Measurements from ENCODE around the gene HS3ST5. TPM values are rescaled to one million over a fixed set of nuclear protein-coding genes. Genes with fewer than 3 reads are reported as not detected.
"Not testable (repeated sequence)": the region's sequence is repeated elsewhere in the genome, so short reads cannot be mapped to it uniquely, and the experiment has no call there.

The HS3ST5 gene
- total and polyA plus RNA-seq, 2 donors from 2014 or later, result 0.09 TPM; not detected in 1

- FAIRE-seq (no peak), DNase-seq (no peak)
- no peak overlapping the region for H3K27ac ChIP-seq (ENCODE audit: low read depth in 2 of 2, low read length in 2 of 2)
- H3K9ac ChIP-seq (ENCODE audit: low read length in 3 of 3), result no peak overlapping the region
- TF ChIP-seq CTCF (IDR thresholded peaks at IDR 0.05; ENCODE audit: borderline replicate concordance, extremely low read depth, insufficient read depth), result no peak
- H3K9me3 ChIP-seq (ENCODE audit: control insufficient read depth in 2 of 3, insufficient read depth in 1 of 3, low read length in 3 of 3), result no peaks in the 10 kb centered on the region
- H3K27me3 ChIP-seq (ENCODE audit: control insufficient read depth, insufficient read depth, low read length), result no peaks in the 10 kb centered on the region
- intact Hi-C loops (cut with DNase I), result no loop called here
- H3K4me3 ChIP-seq (ENCODE audit: low read length in 3 of 3), result no peak overlapping the region
- H3K4me1 ChIP-seq (ENCODE audit: control insufficient read depth in 2 of 3, insufficient read depth in 2 of 3, low read depth in 1 of 3, low read length in 3 of 3), result no peaks in the 10 kb centered on the region
- no peaks in the 10 kb centered on the region for H3K36me3 ChIP-seq (ENCODE audit: control insufficient read depth in 2 of 3, insufficient read depth in 3 of 3, low read length in 3 of 3)
Measured at GRCh38 chr6:114220241-114220640, 122.6 kb downstream of the HS3ST5 start.

GRCh38 chr6:114218437-114219340 is 124.1 kb downstream of the HS3ST5 start:
- Histone ChIP-seq H3K27me3 (ENCODE audit: control insufficient read depth, insufficient read depth, low read length) (no peaks in the 10 kb centered on the region), H3K4me3 (ENCODE audit: low read length in 3 of 3) (no peak overlapping the region), H3K4me1 (ENCODE audit: control insufficient read depth in 2 of 3, insufficient read depth in 2 of 3, low read depth in 1 of 3, low read length in 3 of 3) (no peaks in the 10 kb centered on the region), H3K36me3 (ENCODE audit: control insufficient read depth in 2 of 3, insufficient read depth in 3 of 3, low read length in 3 of 3) (no peaks in the 10 kb centered on the region), H3K9me3 (ENCODE audit: control insufficient read depth in 2 of 3, insufficient read depth in 1 of 3, low read length in 3 of 3) (no peaks in the 10 kb centered on the region), H3K9ac (ENCODE audit: low read length in 3 of 3) (no peak overlapping the region), H3K27ac (ENCODE audit: low read depth in 2 of 2, low read length in 2 of 2) (no peak overlapping the region)
- intact Hi-C loops (cut with DNase I), result no loop called here
- TF ChIP-seq CTCF (IDR thresholded peaks at IDR 0.05; ENCODE audit: borderline replicate concordance, extremely low read depth, insufficient read depth), result no peak
- DNase-seq (no peak), FAIRE-seq (no peak)

GRCh38 chr6:114217996-114218395 is 124.8 kb downstream of the HS3ST5 start:
- not testable (repeated sequence) for DNase-seq

GRCh38 chr6:114216789-114217467 is 125.9 kb downstream of the HS3ST5 start:
- no peak for FAIRE-seq
- H3K36me3 ChIP-seq (ENCODE audit: control insufficient read depth in 2 of 3, insufficient read depth in 3 of 3, low read length in 3 of 3), result no peaks in the 10 kb centered on the region
- TF ChIP-seq CTCF (IDR thresholded peaks at IDR 0.05; ENCODE audit: borderline replicate concordance, extremely low read depth, insufficient read depth), result no peak
- no peaks in the 10 kb centered on the region for H3K9me3 ChIP-seq (ENCODE audit: control insufficient read depth in 2 of 3, insufficient read depth in 1 of 3, low read length in 3 of 3)
- no peak for DNase-seq
- H3K9ac ChIP-seq (ENCODE audit: low read length in 3 of 3), result no peak overlapping the region
- no peaks in the 10 kb centered on the region for H3K27me3 ChIP-seq (ENCODE audit: control insufficient read depth, insufficient read depth, low read length)
- H3K4me3 ChIP-seq (ENCODE audit: low read length in 3 of 3), result no peak overlapping the region
- H3K4me1 ChIP-seq (ENCODE audit: control insufficient read depth in 2 of 3, insufficient read depth in 2 of 3, low read depth in 1 of 3, low read length in 3 of 3), result no peaks in the 10 kb centered on the region
- H3K27ac ChIP-seq (ENCODE audit: low read depth in 2 of 2, low read length in 2 of 2), result no peak overlapping the region
- intact Hi-C loops (cut with DNase I), result no loop called here

More at GRCh38 chr6:114217996-114218395, 124.8 kb downstream of the HS3ST5 start:
- H3K36me3 ChIP-seq (ENCODE audit: control insufficient read depth in 2 of 3, insufficient read depth in 3 of 3, low read length in 3 of 3); H3K27ac ChIP-seq (ENCODE audit: low read depth in 2 of 2, low read length in 2 of 2); H3K4me3 ChIP-seq (ENCODE audit: low read length in 3 of 3); H3K9ac ChIP-seq (ENCODE audit: low read length in 3 of 3); H3K9me3 ChIP-seq (ENCODE audit: control insufficient read depth in 2 of 3, insufficient read depth in 1 of 3, low read length in 3 of 3); intact Hi-C loops (cut with DNase I); FAIRE-seq; H3K27me3 ChIP-seq (ENCODE audit: control insufficient read depth, insufficient read depth, low read length); H3K4me1 ChIP-seq (ENCODE audit: control insufficient read depth in 2 of 3, insufficient read depth in 2 of 3, low read depth in 1 of 3, low read length in 3 of 3): not testable (repeated sequence)
